Left ventricle myocardium superior (tissue), 1 donor: ENCODE data around the gene RNF181. TPM values are rescaled to one million over a fixed set of nuclear protein-coding genes. Genes with fewer than 3 reads are reported as not detected.
"Not testable (repeated sequence)": the region's sequence is repeated elsewhere in the genome, so short reads cannot be mapped to it uniquely, and the experiment has no call there.

ENCODE experiments used
- ATAC-seq: fragments of 200-7000 bp; cut with Tn5 transposase; one replicate; pipeline ENCODE4 v1.9.1; 2020; ENCODE audit warnings: mild to moderate bottlenecking, moderate library complexity
- DNase-seq: peaks from one replicate; pipeline ENCODE4 v3.0.0-alpha.2; 2020
- intact Hi-C: fragments of 100-400 bp; cut with micrococcal nuclease; formaldehyde crosslinking; loops from one replicate; pipeline ENCODE4 v1.11.0; 2022
- long read RNA-seq: library from polyadenylated mRNA; unstranded; transcript quantifications from one replicate; pipeline ENCODE4 v2.0.0, GENCODE V29; 2021
- total RNA-seq: library from RNA; stranded (reverse); fragmentation: NEBNext Ultra II Directional; extraction: Animal tissue kit (Norgen Biotek cat#: 25700); gene quantifications from one replicate; pipeline ENCODE4 v1.2.1, GENCODE V29; 2021
- donor health status: DM: no; HTN: yes; CAD: no; lungs with severe emphysema.

Gene RNF181, protein sequence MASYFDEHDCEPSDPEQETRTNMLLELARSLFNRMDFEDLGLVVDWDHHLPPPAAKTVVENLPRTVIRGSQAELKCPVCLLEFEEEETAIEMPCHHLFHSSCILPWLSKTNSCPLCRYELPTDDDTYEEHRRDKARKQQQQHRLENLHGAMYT
- 89.9 TPM for total RNA-seq
- long read RNA-seq, transcript RNF181-201 (5 exons, 569 nt) = major isoform, 48 of 51 reads
- long read RNA-seq, partial matches to known transcripts = 1 of 51 reads
- long read RNA-seq, other reads (novel, unspliced or antisense) = 0 of 51 reads

DNA sequence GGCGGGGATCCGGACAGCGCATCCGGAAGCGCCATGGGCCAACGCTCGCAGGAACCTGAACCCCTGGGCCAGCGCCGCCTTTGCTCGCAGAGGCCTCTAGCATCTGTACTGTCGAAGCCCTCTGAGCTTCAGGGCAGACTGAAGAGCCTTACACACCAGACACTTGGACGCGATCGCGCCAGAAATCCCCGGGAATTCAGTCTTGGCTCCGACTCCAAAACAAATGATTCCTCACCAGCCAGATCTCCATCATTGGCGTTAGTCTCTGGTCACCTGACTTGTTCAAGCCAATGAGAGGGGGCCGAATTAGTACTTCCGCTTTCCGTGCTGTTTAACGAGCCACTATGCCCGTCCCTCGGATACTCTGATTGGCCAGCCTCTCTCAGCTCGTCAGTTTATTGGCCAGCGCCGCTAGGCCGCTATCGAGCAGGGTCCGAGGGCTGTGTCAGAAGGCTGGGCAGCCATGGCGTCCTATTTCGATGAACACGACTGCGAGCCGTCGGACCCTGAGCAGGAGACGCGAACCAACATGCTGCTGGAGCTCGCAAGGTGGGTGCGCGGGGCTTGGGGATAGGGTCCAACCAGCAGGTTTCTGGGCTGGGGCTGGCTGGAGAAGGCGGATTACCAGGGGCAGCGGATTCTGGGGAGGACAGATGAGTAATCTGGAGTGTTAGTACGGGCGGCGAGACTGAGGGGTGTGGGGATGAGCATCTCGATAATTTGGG, at the start of gene RNF181:
Gene RNF181 (plus strand): TSS at position 445 of the 725 bp plus-strand sequence. CDS start 19 bp downstream, at position 464.
- DNase-seq = peak; percentile 94
- ATAC-seq = peak; percentile 95
- intact Hi-C loops = no loop called here

DNA sequence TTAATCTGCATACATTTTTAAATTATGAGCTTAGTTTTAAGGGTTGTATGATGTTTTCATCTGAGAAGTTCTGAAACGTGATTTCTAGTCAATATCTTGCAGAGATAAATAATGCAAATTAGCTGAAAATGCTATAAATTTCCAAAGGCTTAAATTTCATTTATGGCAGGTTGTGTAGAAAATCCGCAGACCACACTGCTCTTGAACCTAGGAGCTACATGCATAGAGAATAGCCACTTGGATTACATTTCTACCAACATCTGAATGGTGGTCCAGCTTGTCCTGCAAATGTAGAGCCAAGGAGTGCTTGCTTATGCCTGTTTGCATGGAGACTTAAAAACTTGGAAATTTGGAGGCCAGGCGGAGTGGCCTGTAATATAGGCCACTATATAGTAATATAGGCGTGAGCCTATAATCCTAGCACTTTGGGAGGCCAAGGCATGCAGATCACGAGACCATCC, 49.7 kb upstream of the RNF181 start:
- ATAC-seq (peak; percentile 6), DNase-seq (no peak)
- intact Hi-C loops = no loop called here

DNA sequence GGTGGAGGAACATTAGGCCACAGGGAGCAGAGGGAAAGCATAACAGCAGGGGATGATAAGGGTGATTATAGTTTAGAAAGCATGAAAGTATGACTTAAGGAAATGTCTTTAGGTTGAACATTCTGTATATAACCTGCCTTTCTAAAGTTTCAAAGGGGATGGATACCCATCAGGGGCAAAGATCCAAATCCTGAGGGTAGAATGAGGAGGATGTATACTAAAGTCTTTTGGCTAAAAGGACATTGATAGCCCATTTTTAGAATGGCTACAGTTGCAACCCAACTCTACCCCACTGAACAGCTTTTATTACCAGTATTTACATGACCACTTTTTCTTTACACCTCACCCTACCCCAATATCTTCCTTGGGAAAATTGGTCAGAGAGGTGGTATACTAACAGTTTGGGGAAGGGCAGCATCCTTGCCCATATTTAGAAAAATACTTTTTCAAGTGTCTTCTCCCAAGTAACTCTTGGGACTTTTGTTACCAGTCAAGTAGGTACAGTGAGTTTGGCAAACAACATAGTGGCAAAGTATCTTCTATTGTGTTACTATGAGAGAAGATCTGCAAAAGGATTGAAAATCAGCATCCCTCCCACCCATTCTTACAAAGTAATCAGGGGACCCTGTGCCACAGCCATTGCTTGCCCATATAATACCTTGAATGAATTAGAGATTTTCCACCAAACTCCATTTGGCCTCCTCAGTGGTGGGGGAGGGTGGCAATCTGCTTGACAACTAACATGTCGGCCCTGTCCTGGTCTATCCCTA, 48.3 kb upstream of the RNF181 start:
- ATAC-seq (no peak), DNase-seq (no peak)

DNA sequence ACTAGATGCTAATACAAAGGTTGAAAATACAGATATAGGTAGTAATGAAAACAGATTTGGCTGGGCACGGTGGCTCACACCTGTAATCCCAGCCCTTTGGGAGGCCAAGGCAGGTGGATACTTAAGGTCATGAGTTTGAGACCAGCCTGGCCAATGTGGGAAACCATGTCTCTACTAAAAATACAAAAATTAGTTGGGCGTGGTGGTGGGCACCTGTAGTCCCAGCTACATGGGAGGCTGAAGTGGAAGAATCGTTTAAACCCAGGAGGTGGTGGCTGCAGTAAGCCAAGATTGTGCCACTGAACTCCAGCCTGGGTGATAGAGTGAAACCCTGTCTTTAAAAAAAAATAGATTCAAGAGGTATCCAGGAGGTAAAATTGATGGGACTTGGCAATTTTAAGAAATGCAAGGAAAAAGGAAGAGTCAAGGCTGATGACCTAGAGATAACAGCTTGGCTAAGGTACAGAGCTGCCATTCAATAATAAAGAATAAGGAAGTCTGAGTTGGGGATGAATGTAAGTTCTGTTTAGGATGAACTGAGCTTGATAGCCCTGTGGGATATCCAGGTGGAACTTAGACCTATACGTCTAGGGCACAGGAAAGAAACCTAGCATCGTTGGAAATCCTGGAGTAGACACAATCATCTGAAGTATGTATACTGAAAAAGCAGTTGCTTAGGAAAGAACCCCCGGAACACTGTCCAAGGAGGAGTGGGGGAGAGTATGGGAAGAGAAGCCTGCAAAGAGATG, 47.5 kb upstream of the RNF181 start:
- intact Hi-C loops = no loop called here
- ATAC-seq = no peak
- DNase-seq = no peak

More for the DNA sequence above, 48.3 kb upstream of the RNF181 start:
- intact Hi-C loops = no loop called here

DNA sequence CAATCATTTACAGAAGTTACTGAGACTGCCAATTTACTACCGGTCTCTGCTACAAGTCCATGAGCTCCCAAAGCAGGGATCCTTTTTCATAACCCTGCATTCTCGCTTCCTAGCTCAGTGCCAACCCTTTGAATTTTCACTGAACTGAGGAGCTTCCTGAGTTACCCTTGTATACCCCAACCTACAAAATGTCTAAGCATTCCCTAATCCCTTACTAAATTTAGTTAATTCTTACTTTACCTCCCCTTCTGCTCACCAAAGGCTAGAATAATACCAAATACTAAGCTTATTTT, 47.0 kb upstream of the RNF181 start:
- no peak for DNase-seq
- intact Hi-C loops = no loop called here
- ATAC-seq = no peak

DNA sequence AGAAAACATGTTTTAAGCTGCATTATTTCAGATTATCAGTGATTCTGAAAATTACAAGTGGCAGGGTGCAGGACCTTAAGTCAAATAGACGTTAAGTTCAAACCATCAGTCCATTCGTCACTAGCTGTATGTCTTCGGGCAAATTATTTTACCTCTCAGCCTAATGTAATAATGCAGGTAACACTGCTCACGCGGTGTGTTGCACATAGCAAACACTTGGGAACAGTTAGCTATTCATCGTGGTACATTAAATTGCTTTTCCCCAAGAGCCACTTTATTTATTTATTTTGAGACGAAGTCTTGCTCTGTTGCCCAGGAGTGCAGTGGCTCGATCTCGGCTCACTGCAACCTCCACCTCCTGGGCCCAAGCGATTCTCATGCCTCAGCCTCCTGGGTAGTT, 46.5 kb upstream of the RNF181 start:
- no peak for ATAC-seq
- no peak for DNase-seq
- intact Hi-C loops = no loop called here

DNA sequence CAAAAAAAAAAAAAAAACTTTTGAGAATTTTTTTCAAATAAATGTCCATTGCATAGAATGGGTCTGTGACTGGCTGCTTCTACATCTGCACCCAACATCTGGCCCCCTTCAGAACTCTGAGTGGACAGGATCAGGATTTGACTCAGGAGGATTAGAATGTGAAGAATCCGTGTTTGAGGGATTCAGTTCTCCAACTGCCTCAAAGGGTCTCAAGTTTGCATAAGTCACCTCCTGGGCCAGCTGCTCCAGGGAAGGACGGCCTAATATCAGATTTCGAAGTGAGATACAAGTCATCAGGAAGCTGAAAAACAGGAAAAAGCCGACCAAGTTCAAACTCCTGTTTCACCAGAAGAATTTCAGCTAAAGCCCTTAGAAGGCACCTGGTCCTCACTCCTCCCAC, 45.7 kb upstream of the RNF181 start:
- intact Hi-C loops = no loop called here
- no peak for ATAC-seq
- no peak for DNase-seq

DNA sequence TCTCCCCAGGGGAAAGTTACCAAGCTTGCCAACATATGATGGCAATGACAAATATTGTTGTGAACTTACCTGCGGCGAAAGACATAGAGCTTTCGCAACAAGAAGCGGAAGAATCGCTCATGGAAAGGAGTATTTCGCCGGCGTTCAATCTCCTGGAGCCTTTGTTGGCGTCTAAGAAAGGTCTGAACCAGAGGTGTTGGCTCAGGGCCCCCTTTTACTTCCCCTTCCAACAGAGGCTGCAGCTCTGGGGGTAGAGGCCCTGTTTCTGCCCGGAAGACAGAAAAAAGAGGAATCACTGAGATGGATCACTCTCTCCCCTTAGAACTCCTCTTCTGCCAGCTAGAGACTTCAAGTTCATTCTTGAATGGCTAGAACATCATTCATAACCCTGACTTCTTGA, 45.1 kb upstream of the RNF181 start:
- no peak for DNase-seq
- no peak for ATAC-seq
- intact Hi-C loops = no loop called here

DNA sequence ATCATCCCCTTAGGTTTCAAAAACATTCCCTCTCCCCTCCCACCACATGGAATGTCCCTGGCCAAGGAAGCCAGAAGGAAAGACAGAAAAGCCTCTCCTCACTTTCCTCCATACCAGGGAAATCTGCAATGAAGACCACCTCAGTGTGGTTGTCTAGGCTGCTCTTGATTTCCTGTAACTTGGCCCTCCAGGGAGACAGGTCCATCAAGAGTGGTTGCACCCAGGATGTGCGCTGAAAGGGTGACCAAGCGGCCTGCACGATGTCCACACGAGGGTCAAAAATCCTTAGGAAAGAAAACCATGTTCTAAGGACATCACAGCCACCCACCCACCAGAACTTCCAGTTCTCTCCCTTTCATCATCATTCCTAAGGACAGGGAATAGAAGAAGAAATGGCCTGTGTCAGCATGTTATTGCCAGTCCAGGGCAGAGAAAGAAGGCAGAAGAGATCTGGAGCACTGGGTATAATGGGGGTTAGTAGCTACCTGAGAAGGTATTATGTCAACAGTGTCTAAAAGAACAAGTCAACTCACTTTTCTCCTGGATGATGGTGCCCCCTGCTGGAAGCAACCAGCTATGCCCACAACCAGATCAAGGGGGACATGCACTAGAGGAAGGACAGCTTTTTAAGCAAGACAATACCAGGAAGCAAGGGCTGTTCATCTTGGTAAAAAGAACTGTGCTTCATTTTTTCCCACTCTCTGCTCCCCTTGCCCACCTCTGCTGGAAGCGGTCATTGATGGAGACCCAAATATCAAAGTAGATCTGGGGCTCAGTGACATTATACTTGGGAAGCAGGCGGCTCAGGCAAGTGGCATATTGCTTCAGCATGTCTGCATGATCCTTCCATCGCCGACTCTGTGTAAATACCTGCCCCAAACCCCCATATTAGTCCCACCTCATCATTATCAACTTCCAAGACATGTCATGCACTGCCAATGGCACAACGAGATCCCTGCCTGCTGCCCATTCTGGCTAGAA, 43.6 kb upstream of the RNF181 start:
- ATAC-seq = peak; percentile 73
- intact Hi-C loops = loop anchor here (1.0 kb wide), 1 partner anchor 132 kb away; no protein-coding TSS in a partner anchor
- DNase-seq = peak; percentile 81

DNA sequence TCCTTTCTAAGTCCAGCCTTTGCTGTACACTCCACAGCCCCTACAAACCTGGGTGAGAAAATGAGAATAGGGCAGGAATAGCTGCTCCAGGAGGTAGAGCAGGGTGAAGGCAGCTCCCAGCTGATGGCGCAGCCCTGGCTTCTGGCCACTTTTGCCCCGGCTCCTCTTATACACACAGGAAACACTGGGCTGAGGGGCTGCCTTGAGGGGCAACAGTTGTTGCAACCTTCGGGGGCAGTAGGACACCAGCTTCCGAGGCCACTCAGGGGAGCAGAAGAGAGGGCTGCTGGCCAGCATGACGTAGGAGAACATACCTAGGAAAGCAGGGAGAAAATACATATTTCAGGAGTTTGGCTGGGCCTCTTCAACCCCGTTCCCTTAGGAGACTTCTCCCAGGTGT, 42.4 kb upstream of the RNF181 start:
- DNase-seq (no peak), ATAC-seq (no peak)
- intact Hi-C loops = no loop called here

DNA sequence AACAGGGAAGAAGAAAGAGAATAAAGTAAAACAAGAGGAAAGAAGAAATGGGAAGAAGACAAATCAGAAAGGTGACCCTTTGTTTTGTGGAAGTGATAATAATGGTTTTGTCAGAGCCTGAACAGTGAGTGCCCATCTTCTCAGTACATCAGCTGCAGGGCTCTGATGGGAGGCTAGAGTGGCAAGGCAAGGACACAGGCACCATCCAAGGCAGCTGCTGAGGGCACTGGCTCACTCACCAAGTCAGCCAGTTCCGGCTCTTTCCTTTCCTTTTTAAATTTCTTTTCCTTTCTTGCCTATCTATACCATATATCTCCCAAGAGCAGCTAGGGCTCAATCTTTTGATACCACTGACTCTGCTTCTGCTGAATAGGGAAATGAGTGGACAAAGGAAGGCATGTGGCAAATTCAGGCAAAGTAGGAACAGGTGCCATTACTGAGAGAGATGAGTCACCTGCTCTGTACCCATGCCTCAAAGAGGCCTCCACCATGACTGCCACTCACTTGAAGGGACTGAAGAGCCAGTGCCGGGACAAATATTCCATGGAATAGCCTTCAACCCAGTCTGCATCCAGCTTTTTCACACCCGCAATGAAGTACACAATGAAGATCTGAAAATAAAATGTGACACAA, 40.4 kb upstream of the RNF181 start:
- DNase-seq (no peak), ATAC-seq (no peak)
- intact Hi-C loops = no loop called here

DNA sequence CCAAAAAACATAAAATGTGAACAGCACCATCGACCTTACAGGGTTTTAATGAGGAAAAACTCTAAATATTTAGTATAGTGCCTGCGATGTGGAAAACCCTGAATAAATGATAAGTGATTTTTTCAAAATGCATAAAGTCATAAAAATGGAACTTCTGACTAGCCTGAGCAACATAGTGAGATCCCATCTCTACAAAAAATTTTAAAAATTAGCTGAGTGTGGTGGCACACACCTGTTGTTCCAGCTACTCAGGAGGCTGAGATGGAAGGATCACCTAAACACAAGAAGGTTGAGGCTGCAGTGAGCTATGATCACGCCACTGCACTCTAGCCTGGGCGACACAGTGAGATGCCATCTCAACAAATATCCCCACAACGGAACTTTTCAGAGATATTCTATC, 38.4 kb upstream of the RNF181 start:
- intact Hi-C loops = no loop called here
- DNase-seq = no peak
- no peak for ATAC-seq

DNA sequence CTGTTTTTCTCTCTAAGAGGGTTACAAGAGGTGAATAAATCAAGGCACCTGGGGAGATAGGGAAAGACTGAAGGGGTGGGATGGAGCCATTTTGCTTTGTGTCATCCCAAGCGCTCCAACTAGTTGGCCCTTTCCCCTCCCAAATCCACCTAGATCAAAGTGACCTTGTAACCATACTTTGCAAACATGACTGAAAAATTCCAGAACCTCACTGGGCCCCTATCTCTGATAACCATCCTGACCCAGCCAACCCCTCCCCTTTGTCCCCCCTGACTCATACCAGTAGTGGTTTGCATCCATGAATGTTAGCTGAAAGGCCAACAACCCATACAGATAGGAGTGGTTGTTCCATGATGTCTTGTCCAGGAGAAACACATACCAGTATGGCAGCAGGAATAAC, 37.4 kb upstream of the RNF181 start:
- ATAC-seq (no peak), DNase-seq (no peak)
- intact Hi-C loops = no loop called here

DNA sequence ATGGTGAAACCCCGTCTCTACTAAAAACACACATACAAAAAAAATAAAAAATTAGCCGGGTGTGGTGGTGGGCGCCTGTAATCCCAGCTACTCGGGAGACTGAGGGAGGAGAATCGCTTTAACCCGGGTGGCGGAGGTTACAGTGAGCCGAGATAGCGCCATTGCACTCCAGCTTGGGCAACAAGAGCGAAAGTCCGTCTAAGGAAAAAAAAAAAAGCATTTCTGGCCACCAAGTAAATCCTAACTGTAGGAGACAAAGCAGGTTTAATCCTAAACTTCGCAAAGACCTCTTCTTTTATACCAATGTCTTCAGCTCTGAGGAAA, 35.2 kb upstream of the RNF181 start:
- intact Hi-C loops, ATAC-seq, DNase-seq: not testable (repeated sequence)

DNA sequence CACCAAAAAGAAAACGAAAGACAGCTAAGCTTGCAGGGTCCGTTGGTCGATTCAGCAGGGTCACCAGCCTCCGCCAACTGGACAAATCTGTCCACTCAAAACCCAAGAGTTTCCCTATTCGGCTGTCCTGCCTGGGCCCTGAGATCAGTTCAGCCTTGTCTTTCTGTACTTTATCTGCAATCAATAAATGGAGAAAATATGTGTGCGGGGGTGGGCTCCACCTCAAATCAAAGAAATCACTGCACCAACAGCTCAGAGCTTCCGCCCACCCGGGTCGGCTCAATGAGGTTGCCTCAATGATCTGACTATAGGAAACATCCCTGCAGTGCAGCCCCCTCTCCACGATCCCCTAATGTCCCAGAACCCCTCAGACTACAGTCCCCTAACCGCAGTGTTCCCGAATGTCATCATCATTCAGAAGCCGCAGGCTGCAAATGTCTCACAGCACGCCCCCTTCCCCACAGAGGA, 34.7 kb upstream of the RNF181 start:
- DNase-seq = no peak
- peak; percentile 28 for ATAC-seq
- intact Hi-C loops = no loop called here

DNA sequence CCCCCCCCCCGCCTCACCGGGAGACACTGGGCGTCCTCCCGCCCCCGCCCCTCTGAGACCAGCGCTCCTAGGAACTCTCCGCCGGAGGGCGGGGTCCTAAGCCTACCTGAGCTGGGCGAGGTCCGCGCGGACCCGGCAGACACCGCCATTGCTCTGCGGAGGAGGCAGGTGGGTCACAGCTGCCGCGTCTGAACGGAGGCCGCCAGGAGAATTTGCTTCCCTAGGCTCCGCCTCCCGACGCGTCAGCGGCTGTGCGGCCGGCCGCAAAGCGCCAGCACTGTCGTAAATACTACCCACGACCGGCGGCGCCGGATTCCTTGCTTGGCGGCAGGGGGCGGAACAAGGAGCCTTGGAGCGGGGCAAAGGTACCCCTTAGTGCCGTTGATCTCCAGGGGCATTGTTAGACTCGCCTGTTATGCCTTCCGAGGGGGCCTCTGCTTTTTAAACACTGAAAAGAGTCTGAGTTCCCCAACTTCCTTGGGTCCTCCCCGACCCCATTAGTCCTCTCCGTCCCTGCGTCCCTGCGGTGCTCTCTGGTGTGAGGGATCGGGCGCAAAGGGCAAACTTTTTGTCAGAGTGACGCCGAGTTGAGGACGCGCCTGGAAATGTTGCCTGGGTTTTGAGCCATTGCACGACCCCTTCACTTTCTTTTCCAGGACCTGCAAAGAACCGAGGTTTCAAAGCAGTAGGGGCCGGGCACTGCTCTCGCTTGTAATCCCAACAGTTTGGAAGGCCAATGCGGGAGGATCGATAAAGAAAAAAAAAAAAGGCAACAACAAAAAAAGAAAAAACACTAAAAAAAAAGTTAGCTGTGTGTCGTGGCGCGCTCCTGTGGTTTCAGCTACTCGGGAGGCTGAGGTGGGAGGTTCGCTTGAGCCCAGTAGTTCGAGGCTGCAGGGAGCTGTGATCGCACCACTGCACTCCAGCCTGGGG, 34.0 kb upstream of the RNF181 start, which contains the start of gene GGCX:
Gene GGCX (minus strand): TSS at position 214 of the 933 bp plus-strand sequence. CDS start 65 bp downstream, at position 149.
- intact Hi-C loops = no loop called here
- DNase-seq = peak; percentile 98

DNA sequence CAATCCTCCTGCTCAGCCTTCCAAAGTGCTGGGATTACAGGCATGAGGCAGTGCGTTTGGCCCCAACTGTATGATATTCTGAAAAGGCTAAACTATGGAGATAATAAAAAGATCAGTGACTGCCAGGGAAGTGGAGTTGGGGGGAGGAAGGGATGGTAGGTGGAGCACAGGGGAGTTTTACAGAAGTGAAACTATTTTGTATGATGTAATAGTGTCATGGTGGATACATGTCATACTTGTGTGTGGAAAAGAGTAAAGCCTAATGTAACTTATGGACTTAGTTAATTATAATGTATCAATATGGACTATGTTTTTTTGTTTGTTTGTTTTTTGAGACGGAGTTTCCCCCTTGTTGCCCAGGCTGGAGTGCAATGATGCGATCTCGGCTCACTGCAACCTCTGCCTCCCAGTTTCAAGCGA, 31.4 kb upstream of the RNF181 start:
- ATAC-seq = no peak
- intact Hi-C loops = no loop called here

More for the DNA sequence above, 34.0 kb upstream of the RNF181 start, which contains the start of gene GGCX:
- ATAC-seq = peak; percentile 93

More for the DNA sequence above, 31.4 kb upstream of the RNF181 start:
- no peak for DNase-seq
